Activated CD4-positive, alpha-beta T cell treated with anti-CD3 and anti-CD28 coated beads, Interleukin-2, amount 10 ng/mL, durations not matched to agents 24 days and 14 days (primary cell): ENCODE results near the gene CCDC78. TPM values are rescaled to one million over a fixed set of nuclear protein-coding genes. Genes with fewer than 3 reads are reported as not detected.

Experiments
- DNase-seq: peaks from one replicate; pipeline ENCODE4 v3.0.0; 2022
- H3K27ac Mint-ChIP-seq: one replicate; pipeline ENCODE4 v1.8.0; 2022; ENCODE audit warnings: mild to moderate bottlenecking, mixed read lengths
- H3K27me3 Mint-ChIP-seq: one replicate; pipeline ENCODE4 v1.8.0; 2022; ENCODE audit warnings: mixed read lengths
- H3K36me3 Mint-ChIP-seq: one replicate; pipeline ENCODE4 v1.8.0; 2022; ENCODE audit warnings: low read depth, mild to moderate bottlenecking, mixed read lengths
- H3K4me1 Mint-ChIP-seq: one replicate; pipeline ENCODE4 v1.8.0; 2021; ENCODE audit warnings: mixed read lengths
- H3K4me3 Mint-ChIP-seq: one replicate; pipeline ENCODE4 v1.8.0; 2022; ENCODE audit warnings: mild to moderate bottlenecking, moderate library complexity, mixed read lengths
- H3K9me3 Mint-ChIP-seq: one replicate; pipeline ENCODE4 v1.8.0; 2021; ENCODE audit warnings: mixed read lengths
- intact Hi-C: fragments of 100-400 bp; cut with micrococcal nuclease; formaldehyde crosslinking; loops from one replicate; pipeline ENCODE4 v1.15.1; 2023
- total RNA-seq: library from RNA; stranded (reverse); gene quantifications from 2 replicates; pipeline ENCODE4 v1.2.3, GENCODE V29; 2022

CCDC78 gene
- total RNA-seq, 1 donor from 2014 or later = 6.9 TPM

DNA sequence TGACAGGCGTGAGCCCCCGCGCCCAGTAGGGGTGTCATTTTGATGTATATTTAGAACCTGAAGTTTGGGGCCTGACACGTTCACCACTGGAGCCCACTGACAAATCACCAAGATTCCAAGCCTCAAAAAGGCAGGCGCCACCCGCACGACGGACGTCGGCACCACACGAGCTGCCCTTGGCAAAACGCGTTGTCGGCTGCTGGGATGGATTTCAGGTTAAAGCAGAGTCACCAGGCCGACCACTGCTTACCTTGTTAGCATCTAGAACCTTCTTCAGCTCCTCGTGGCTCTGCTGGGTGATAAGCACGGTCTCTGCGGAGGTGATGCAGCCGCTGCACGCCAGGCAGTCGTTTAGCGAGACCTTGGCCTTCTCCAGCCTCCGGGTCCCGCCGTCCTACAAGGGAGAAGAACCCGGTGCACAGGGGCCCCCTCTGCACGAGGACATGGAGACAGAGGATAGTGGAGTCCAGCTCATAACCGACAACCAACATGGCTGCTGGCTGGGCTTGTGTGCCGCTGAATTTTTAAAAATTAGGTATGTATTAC is 10.8 kb upstream of the CCDC78 start:
- no peaks in the 10 kb centered on the region for H3K9me3 Mint-ChIP-seq
- no peak for DNase-seq
- H3K36me3 Mint-ChIP-seq = peaks cover 27% of the 10 kb centered on the region
- H3K4me1 Mint-ChIP-seq = peaks cover 14% of the 10 kb centered on the region
- H3K4me3 Mint-ChIP-seq = no peak overlapping the region
- H3K27ac Mint-ChIP-seq = no peak overlapping the region
- intact Hi-C loops = no loop called here
- no peaks in the 10 kb centered on the region for H3K27me3 Mint-ChIP-seq

DNA sequence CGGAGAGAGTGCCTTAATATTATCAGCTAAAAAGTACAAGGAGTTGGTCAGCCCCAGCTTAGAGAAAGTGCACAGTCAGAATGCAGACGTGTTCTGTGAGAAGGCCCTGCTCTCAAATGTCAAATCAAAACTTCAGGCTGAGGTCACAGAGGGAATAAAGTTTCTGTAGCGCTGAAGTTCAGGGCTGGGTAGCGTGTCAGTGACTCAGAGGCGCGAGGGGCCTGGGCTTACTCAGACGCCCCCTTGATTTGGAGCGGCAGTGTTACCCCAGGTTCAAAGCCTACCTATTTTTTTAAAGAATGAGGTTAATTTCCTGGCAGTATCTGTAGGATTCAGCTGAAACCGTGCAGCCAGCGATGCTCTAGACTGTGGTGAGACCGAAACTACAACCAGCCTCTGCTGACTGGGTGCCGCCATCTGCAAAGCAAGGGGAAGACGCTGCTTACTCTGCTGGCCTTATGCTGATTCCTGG is 9.8 kb upstream of the CCDC78 start:
- DNase-seq = peak; percentile 76
- peak overlapping the region; percentile 80 for H3K27ac Mint-ChIP-seq
- peaks cover 14% of the 10 kb centered on the region for H3K4me1 Mint-ChIP-seq
- intact Hi-C loops = no loop called here
- peak overlapping the region; percentile 63 for H3K4me3 Mint-ChIP-seq
- no peaks in the 10 kb centered on the region for H3K27me3 Mint-ChIP-seq
- peaks cover 27% of the 10 kb centered on the region for H3K36me3 Mint-ChIP-seq
- no peaks in the 10 kb centered on the region for H3K9me3 Mint-ChIP-seq

DNA sequence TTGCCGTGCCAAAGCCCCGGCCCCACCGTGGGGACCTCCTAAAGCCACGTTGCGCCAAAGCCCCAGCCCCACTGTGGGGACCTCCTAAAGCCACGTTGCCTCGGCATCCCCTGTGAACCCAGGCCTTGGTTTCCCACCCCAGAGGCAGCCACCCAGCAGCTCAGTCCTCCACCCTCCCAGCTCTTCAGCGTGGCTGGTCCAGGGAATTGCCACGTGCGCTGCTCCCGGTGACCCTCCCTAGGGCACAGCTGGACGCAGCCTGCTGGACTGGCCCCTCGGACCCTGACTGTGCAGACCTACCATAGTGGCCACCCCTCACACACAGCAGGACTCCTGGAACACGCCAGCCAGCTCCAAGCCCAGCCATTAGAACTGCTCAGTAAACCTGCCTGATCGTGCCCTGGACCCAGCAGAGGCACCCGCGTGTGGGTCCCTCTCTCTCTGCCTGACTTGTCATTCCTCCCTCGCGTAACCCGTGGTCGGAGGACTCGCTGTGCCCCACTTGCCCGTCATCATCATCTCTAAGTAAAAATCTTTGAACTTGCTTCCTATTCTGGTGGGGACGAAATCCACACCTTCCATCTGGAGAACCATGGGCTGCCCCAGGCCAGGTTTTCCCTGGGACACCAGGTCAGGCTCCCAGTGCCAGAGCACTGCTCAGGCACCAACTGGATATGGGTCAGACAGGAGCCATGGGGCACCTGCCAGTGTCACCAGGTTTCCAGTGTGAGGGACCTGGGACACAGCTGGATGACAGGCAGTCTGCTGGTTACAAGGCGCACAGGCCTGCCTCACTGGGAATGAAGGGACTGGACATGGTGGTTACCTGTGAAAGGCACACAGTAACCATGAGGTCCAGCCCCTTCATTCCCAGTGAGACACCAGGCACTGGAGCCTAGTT is 9.0 kb upstream of the CCDC78 start:
- peaks cover 27% of the 10 kb centered on the region for H3K36me3 Mint-ChIP-seq
- H3K27ac Mint-ChIP-seq = peak overlapping the region; percentile 80
- no peaks in the 10 kb centered on the region for H3K9me3 Mint-ChIP-seq
- intact Hi-C loops = no loop called here
- H3K4me3 Mint-ChIP-seq = peak overlapping the region; percentile 30
- H3K4me1 Mint-ChIP-seq = peaks cover 14% of the 10 kb centered on the region
- no peaks in the 10 kb centered on the region for H3K27me3 Mint-ChIP-seq
- DNase-seq = no peak

DNA sequence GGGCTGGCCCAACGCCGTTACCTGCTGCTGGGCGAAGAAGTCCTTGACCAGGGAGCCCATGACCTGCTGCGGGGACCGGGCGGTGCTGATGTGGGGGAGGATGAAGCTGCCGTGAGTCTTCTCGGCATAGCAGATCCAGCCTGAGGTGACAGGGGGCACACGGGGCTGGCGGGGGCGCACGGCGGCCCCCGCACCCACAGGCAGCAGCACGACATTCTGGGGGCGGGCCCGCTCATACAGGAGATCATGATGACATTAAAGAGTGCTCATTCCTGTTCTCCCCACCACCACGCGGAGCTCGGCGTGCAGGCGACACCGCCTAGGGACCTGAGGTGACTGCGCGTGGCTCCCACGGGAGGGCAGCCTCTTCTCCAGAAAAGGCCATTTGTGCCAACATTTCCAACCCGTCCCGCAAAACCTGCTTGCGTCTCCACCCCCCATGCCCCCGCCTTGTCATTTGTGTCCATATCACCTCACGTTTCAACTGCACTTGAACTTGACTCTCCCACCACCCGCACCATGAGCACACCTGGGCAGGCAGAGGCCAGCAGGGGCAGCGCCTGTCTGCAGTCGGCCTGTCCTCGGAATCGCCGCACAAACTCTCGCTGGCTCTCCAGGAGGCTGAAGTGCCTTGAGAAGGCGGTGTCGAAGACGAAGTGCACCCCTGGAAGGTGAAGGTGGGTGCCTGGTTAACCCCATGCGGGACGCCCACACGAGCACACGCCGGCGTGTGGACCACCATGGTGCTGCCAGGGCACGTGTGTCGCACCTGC is 8.2 kb upstream of the CCDC78 start:
- H3K36me3 Mint-ChIP-seq = peaks cover 27% of the 10 kb centered on the region
- H3K9me3 Mint-ChIP-seq = no peaks in the 10 kb centered on the region
- peaks cover 14% of the 10 kb centered on the region for H3K4me1 Mint-ChIP-seq
- H3K27me3 Mint-ChIP-seq = no peaks in the 10 kb centered on the region
- DNase-seq = no peak
- H3K27ac Mint-ChIP-seq = no peak overlapping the region
- intact Hi-C loops = no loop called here
- H3K4me3 Mint-ChIP-seq = no peak overlapping the region

- peak; percentile 73 for DNase-seq
- H3K4me1 Mint-ChIP-seq = peaks cover 14% of the 10 kb centered on the region
- peaks cover 23% of the 10 kb centered on the region for H3K36me3 Mint-ChIP-seq
- intact Hi-C loops = no loop called here
- no peak overlapping the region for H3K4me3 Mint-ChIP-seq
- no peak overlapping the region for H3K27ac Mint-ChIP-seq
- no peaks in the 10 kb centered on the region for H3K27me3 Mint-ChIP-seq
- H3K9me3 Mint-ChIP-seq = no peaks in the 10 kb centered on the region
Observed at GRCh38 chr16:733382-734207, 7.4 kb upstream of the CCDC78 start.

DNA sequence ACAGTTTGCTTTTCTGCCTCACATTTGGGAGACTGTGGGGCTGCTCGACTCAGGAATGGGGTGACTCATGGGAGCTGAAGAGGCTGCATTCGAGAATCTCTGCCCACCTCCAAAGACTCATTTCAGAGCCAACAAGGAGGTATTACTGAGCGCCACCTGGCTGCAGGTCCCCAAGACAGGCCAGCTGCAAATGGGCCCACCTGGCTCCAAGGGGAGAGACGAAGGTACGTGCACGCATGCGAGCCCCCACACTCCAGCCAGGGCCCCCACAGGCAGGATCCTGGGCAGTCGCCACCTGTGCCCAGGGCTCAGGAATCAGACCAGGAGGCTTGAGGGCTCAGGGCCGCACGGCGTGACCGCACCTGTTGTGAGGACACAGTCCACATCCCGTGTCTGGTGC is 6.7 kb upstream of the CCDC78 start:
- no peaks in the 10 kb centered on the region for H3K27me3 Mint-ChIP-seq
- no peak overlapping the region for H3K4me3 Mint-ChIP-seq
- no peaks in the 10 kb centered on the region for H3K9me3 Mint-ChIP-seq
- no peak for DNase-seq
- no peak overlapping the region for H3K27ac Mint-ChIP-seq
- H3K36me3 Mint-ChIP-seq = peaks cover 21% of the 10 kb centered on the region
- intact Hi-C loops = no loop called here
- H3K4me1 Mint-ChIP-seq = peaks cover 12% of the 10 kb centered on the region

- intact Hi-C loops = no loop called here
- H3K4me1 Mint-ChIP-seq = peaks cover 9% of the 10 kb centered on the region
- no peak overlapping the region for H3K4me3 Mint-ChIP-seq
- H3K27me3 Mint-ChIP-seq = no peaks in the 10 kb centered on the region
- no peak overlapping the region for H3K27ac Mint-ChIP-seq
- H3K9me3 Mint-ChIP-seq = no peaks in the 10 kb centered on the region
- no peak for DNase-seq
- H3K36me3 Mint-ChIP-seq = peaks cover 19% of the 10 kb centered on the region
Observed at GRCh38 chr16:732332-732731, 6.1 kb upstream of the CCDC78 start.

- Mint-ChIP-seq H3K27me3 (peaks cover under 1% of the 10 kb centered on the region), H3K4me3 (no peak overlapping the region), H3K36me3 (peaks cover 11% of the 10 kb centered on the region), H3K4me1 (peaks cover 5% of the 10 kb centered on the region), H3K27ac (no peak overlapping the region), H3K9me3 (no peaks in the 10 kb centered on the region)
- intact Hi-C loops = no loop called here
- no peak for DNase-seq
Observed at GRCh38 chr16:730666-731509, 4.6 kb upstream of the CCDC78 start.

DNA sequence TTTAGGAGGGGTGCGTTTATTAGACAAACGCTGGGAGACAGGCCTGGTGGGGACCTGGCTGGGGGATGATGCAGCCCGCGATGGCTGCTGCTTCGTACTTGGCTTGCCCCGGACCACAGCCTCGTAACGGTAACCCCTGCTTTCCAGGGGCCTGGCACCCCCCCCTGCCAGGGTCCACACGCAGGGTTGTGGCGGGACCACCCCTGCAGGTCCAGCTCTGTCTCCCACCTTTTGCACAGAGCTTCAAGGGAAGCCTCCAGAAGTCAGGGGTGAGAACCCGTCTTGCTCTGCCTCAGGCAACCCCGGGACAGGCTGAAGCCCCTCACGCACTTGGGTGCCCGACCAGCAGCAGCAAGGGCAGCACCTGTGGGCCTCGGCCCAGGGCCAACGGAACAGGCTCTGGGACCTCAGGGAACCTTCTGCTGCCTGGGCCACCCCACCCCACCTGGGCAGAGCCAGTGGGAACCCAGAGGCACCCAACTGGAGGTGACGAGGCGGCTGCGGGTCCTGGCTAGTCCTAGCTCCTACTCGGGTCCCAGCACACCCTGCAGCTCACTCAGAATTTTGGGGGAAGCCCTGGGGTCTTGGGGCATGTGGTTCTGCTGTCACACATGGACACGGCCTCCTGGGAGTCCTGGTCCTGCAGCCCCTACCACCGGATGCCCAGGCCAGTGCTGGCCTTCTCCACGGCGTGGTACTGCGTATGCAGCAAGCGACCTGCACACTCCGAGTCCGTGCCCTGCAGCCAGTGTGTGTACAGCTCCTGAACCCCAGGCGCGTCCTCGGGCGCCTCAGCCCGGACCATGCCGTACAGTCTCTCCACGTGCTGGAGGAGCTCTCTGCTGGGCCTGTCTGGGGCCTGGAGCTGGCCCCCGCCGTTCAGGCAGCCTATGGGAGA is 3.8 kb upstream of the CCDC78 start:
- Mint-ChIP-seq H3K27me3 (peaks cover 3% of the 10 kb centered on the region), H3K36me3 (peaks cover 7% of the 10 kb centered on the region), H3K27ac (no peak overlapping the region), H3K4me1 (no peaks in the 10 kb centered on the region), H3K4me3 (no peak overlapping the region), H3K9me3 (no peaks in the 10 kb centered on the region)
- DNase-seq = peak; percentile 59
- intact Hi-C loops = loop anchor here (5.0 kb wide), 1 partner anchor 48 kb away; the partner anchor contains the start of genes JMJD8 and STUB1

- Mint-ChIP-seq H3K36me3 (peaks cover 7% of the 10 kb centered on the region), H3K27ac (no peak overlapping the region), H3K4me3 (peak overlapping the region; percentile 64), H3K27me3 (peaks cover 3% of the 10 kb centered on the region), H3K4me1 (no peaks in the 10 kb centered on the region), H3K9me3 (no peaks in the 10 kb centered on the region)
- DNase-seq = no peak
- intact Hi-C loops = loop anchor here (5.0 kb wide), 1 partner anchor 47 kb away; the partner anchor contains the start of genes JMJD8 and STUB1
Observed at GRCh38 chr16:728890-729744, 2.9 kb upstream of the CCDC78 start.
